Testis (tissue), 2 donors: ENCODE measurements around the gene MTAP.

Experiments
- POLR2A ChIP-seq: fragments of 450-650 bp; IDR thresholded peaks from one replicate; pipeline ENCODE4 v1.6.1; 2017; ENCODE audit warnings: antibody characterized with exemption, mild to moderate bottlenecking, moderate library complexity
- TF ChIP-seq, protein P1 (sequence below), 3 experiments: fragments of 450-650 bp in 2 of 3; fragments of 200-600 bp in 1 of 3; sonication (generic) in 1 of 3; IDR thresholded peaks; one replicate each; pipeline ENCODE4 v1.5.1; 2016 to 2019; ENCODE audit warnings: antibody characterized with exemption in 3 of 3, mild to moderate bottlenecking in 2 of 3, moderate library complexity in 1 of 3

DNA sequence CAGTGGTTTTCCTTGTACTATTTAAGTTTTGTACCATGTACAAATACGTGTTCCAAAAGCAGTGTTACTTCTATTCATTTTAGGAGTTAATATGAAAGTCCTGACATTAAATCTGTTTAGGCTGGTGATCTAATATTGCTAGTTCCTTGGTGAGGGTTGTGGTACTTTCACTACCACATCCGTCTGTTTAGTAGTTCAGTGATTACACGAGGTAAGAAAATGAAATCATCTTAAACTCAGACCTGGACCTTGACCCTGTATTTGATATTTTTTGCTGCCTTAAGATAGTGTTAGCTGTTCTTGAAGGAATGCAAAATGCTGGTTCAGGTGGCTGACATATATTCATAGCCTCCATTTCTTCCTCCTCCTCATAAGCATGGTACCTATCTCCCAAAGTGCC lies 50.3 kb downstream of the MTAP start:
- TF ChIP-seq, protein P1, sequence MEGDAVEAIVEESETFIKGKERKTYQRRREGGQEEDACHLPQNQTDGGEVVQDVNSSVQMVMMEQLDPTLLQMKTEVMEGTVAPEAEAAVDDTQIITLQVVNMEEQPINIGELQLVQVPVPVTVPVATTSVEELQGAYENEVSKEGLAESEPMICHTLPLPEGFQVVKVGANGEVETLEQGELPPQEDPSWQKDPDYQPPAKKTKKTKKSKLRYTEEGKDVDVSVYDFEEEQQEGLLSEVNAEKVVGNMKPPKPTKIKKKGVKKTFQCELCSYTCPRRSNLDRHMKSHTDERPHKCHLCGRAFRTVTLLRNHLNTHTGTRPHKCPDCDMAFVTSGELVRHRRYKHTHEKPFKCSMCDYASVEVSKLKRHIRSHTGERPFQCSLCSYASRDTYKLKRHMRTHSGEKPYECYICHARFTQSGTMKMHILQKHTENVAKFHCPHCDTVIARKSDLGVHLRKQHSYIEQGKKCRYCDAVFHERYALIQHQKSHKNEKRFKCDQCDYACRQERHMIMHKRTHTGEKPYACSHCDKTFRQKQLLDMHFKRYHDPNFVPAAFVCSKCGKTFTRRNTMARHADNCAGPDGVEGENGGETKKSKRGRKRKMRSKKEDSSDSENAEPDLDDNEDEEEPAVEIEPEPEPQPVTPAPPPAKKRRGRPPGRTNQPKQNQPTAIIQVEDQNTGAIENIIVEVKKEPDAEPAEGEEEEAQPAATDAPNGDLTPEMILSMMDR (IDR thresholded peaks at IDR 0.05) = no peak
- no peak for TF ChIP-seq POLR2A
